HG03571 (cell line): ENCODE measurements around the gene C2CD4B.

Experiments
- ATAC-seq: cut with Tn5 transposase; IDR thresholded peaks from one replicate; pipeline ENCODE4 v1.9.1; 2021; ENCODE audit not compliant: unreplicated experiment

The C2CD4B gene

DNA sequence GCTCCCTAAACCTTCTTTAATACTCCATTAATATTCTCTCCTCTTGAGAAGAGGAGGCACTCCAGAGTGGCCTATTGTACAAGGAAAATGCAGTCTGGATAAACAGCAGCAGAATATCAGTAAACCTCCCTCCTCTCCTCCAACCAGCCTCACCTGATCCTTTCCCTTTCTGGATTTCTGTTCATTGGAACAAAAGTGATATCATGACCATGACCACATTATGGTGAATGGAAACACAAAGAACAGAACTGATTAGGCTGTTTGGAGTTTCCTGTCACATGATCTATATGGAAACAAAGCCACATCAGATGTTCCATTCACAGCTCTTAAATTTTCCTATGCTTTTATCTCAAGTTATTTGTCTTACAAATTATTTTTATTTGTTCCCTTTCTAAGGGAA lies 14.6 kb downstream of the C2CD4B start:
- no peak for ATAC-seq

DNA sequence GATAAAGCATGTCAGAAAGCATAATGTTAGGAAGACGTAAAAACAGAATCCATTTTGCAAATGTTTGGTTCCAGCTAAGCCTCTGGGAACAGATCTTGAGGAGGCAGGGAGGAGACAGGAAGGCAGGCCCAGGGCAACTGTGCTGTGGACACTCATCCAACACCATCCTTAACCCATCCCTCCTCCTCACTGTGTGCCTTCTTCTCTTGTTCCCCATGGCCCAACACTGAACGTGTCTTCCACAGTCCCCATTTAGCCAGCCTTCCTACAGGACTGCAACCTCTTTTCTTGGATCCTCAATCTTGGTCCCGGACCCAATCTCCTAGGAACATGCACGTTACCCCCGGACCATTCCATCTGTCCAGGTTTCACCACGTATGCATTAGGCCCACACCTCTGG lies 15.4 kb downstream of the C2CD4B start:
- no peak for ATAC-seq

GRCh38 chr15:62147551-62147950 lies 17.5 kb downstream of the C2CD4B start:
- no peak for ATAC-seq

DNA sequence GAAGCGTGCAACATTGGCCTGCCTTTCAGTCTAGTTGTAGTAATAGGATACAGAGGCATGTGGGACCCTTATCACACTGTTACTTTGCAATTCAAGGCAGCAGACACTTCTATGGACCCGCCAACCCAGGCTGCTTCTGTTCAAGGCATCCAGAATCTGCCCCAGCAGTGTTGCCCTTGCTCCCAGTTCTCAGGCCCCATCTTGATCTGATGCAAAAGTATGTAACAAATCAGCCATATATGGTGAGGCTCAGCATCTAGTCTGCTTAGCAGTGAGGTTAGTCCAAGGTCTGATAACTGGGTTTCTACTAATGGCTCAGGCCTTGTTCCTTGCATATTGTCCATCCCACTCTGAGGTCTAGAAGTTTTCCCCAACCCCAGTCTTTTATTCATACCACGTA lies 17.9 kb downstream of the C2CD4B start:
- no peak for ATAC-seq

DNA sequence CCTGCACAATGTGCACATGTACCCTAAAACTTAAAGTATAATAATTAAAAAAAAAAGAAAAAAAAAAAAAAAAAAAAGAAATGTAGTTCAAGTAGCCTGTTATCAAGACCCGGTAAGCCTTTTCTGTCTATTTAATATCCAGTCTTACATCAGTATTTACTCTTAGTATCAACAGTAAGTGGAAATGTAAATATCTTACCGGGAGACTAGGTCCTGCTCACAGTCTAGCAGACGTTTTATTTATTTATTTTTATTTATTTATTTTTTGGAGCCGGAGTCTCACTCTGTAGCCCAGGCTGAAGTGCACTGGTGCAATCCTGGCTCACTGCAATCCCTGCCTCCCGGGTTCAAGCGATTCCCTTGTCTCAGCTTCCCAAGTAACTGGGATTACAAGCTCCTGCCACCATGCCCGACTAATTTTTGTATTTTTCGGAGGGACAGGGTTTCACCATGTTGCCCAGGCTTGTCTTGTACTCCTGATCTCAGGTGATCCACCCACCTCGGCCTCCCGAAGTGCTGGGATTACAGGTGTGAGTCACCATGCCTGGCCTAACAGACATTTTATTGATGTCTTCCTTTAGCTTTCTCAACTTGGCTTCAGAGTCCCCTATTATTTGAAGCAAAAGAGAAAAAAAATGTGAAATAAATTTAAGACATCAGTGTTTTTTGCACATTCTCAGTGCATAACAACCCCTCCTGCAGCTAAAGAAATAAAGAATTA lies 19.9 kb downstream of the C2CD4B start:
- ATAC-seq = no peak

DNA sequence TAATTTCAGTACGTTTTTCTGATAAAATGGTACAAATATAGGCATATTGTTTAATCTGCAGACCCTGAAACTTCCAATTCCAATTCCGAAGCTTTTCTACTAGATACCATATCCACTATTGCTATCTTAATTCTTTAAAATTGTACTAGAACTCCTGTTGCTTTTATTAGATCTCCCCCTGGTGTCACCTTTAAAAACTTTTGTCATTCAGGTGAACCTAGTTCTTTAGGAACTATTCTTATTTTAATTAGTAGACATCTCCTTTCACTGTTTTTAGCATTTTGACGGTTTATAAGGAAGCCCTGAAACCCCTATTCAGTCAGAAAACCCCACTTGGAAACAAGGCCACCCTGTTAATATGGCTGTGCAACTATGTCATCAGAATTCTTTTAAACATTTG lies 22.3 kb downstream of the C2CD4B start:
- ATAC-seq = no peak

DNA sequence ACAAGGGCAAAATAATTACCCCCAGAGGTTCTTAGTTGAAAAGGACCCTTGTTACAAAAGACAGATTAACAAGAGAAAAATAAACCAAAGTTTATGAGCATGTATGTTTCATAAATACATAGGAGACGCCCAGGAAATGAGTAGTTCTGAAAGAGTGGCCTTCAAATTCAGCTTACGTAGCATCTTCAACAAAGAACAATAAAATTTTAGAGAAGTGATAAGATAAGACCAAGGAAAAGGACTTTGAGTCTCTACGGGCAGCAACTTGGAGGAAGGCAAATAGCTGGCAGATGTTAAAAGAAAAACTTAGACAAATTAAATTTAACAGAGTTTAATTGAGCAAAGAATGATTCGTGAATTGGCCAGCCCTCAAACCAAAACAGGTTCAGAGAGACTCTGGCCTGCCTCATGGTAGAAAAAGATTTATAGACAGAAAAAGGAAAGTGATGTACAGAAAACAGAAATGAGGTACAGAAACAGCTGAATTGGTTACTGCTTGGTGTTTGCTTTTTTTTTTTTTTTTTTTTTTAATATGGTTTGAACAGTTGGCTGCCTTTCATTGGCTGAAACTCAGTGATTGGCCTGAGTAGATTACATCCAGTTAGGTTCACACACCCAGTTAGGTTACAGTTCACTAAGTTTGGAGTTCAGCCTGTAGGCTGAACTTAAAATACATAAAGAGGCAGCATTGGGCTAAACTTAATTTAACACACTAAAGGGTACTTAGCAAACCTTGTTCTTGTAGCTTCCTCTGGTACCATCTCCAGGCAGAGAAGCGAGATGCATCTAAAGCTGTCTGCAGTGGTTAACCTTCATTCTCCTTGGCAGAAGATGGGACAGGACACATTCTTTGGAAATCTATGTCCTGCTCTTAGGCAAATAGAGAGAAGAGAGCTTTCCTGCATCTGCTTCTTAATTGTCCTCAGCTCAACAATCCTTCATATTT lies 23.2 kb downstream of the C2CD4B start:
- no peak for ATAC-seq

DNA sequence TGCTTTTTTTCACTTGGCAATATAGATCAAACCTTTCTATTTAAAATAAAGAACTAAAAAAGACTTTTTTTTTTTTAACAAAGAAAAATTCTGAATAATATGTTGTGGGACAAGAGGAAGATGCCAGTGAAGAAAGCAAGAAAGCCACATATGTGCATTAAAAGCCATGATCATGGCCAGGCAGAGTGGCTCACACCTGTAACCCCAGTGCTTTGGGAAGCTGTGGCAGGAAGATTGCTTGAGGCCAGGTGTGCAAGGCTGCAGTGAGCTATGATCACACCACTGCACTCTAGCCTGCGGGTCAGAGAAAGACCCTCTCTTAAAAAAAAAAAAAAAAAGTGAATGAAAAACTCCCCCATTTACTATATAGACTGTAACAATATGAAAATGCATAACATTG lies 23.9 kb downstream of the C2CD4B start:
- no peak for ATAC-seq

DNA sequence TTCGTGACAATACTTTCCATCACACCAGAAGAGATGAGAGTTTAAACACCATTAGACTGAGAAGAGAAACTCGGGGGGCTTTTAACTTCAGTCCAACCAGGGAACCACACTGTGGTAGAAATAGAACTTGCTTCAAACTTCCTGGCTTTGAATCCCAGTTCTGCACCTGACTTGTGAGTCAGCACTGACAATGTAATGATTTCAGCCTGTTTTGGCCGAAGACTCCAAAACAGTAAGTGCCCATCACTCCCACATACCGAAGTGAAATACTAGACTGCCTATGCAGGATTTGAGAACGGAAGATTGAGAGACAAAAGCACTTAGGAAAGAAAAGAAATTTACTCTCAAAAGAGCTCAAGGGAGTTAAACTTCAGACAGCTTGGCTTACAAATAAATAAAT lies 27.0 kb downstream of the C2CD4B start:
- no peak for ATAC-seq

DNA sequence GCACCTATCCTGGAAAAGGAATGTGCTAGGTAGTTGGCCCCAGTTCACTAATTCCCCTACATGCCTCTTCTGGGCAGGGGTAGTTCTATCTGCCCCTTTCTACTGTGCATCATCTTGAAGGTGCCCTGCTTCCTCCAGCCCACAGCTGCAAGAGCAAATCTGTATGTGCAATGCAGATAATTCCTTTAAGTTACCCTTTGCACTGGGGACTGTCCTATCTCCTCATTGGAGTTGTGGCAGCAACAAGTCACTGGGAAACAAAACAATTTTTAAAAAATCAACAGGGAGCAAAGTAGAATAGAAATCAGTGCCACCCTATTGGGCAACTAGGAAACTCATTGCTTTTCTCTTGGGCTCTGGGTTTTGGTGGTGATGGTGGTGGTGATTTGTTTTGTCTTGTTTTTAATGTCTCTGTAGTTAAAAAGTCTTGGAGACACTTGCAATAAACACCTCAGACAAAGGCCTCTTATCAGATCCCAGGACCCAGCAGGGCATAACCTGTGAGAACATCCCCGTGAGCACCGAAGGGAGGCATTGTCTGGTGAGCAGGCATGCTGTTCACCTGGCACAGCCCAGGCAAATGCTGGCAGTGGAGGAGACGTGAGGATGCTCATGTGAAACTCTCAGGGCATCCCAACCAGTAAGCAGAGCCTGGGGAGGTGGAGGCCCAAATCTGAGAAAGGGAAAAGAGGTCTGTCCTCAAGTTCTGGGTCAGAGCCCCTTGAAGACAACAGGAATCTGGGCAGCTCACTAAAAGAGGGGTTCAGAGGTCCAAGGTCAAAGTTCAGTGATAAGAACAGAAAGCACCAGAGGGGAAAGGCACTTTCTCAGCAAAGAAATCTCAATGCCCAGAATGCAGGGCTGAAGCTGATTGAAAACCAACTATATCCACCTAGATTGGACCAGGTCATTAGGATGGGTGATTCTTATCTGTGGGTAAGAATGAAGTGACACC lies 27.9 kb downstream of the C2CD4B start:
- ATAC-seq = no peak

- ATAC-seq = no peak
Observed at GRCh38 chr15:62135532-62136134, 29.5 kb downstream of the C2CD4B start.

GRCh38 chr15:62133141-62133540 lies 31.9 kb downstream of the C2CD4B start:
- ATAC-seq = no peak

DNA sequence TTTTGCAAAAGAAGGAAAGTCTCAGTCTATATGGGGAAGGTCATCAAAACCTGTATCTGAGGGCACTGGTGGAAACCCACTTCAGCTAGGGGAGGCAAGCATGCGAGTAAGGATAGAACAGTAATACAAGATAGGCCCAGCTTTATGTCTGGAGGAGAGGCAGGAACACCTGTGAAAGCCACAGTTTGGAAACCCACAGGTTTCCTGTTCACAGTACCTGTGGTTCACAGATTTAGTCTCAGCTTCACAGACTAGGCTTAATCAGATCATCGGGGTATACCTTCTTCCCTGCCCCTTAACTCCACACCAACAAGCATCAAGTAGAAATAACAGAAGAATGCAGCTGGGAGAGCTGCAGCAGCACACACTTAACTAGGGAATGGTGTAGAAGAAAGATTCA lies 36.2 kb downstream of the C2CD4B start:
- no peak for ATAC-seq

GRCh38 chr15:62126364-62126763 lies 38.7 kb downstream of the C2CD4B start:
- no peak for ATAC-seq

DNA sequence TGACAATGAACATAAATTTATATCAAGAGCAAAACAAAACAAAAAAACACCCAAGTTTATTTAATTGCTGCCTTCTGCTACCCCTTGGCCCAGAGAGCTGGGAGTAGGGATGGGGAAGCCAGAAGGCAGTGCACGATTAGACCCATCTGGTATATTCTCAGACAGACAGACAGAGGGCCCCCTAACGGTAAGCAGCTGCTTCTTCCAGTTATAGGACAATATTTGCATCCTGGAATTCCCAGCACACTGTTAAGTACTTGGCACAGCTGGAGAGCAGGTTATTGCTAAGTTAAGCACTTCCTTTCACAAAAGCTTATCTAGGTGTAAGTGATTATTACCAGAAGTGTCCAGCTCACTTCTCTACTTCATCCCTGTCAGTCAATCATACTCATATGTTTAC lies 39.3 kb downstream of the C2CD4B start:
- no peak for ATAC-seq

DNA sequence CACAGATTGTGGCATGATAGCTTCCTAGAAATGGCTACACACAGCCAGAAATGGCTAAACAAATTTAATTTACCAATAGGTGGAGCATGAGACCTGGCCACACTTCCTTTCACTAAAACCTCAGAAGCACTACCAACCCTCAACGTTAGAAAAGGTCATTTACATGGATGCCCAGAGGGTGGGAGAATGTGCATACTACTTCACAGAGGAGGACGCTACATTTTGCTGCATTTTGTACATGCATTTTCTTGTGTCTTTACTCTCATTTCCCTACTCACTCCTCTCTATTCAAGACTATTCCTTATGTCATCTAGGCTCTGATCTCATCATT lies 40.1 kb downstream of the C2CD4B start:
- ATAC-seq = no peak

DNA sequence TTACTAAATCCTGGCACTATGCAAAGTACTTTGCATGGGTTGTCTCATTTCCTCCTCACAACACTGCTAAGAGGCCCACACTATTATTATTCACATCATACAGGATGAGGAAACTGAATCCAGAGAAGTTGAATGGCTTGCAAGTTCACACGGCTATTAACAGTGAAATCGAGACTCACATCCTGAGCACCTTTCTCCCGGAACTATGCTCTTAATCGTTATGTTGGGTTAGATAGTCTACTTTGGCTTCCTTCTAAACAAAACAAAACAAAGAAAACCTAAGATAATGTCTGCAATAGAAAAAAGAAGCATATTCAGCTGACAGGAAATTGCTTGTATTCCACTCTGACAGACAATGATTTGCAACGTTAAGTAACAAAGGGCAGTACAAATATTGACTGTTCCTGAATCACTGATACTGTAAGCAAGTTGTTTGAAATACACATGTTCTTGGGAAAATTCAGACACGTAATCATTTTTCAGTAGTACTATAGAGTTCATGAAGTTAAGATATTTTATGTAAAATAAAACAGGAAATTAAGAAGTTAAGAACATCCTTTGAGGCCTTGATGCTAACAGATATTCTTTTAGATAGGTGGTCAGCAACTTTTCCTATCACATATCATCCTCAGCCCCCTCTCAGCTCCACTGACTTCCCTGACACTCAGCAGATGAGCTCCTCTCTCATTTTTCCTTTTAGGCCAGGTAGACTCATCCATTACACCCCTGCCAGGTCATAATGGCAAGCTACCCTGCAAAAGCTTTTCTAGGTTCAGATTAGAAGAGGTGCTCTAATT lies 40.7 kb downstream of the C2CD4B start:
- ATAC-seq = no peak

DNA sequence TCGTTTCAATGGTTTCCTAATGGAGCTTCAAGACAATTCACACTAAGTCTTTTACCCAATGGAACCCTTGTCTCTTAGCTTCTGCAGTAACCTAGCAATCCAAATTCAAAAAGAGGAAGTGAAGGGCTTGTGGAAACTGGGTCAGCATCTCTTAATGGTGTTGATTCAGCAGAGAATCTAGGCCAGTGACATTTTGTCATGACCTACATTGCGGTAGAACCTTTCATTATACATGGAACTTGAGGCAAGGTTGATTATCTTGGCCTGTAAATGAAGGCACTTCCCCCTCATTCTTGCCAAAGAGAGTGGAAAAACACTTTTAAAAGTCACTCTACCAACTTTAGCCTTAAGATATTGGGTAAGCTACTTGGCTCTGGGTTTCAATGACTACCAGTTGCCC lies 42.8 kb downstream of the C2CD4B start:
- no peak for ATAC-seq

DNA sequence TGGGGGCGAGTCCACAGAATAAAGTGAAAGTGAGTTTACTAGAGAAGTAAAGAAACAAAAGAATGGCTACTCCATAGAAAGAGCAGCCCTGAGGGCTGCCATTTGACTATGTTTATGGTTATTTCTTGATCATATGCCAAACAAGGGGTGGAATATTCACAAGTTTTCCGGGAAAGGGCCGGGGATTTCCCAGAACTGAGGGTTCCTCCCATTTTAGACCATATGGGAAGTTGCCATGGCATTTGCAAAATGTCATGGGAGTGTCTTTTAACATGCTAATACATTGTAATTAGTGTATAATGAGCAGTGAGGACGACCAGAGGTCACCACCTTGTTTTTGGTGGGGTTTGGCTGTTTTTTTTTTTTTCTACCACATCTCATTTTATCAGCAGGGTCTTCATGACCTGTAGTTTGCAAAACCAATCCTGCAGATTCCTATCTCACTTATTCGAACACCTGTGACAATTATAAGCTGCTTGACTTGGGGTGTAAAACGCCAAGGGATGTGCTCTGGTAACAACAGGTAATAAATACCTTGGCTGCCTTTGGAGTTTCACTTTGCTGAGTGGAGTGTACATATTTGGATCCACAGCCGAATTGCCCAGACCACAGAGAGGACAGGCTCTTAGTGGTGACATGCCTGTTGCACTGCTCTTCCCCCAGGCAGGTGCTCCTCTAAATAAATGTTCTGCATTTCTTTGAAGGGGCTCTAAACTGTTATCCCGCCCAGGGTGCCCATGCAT lies 43.6 kb downstream of the C2CD4B start:
- no peak for ATAC-seq
